Body of pancreas (tissue), 4 donors: ENCODE data around the gene KCNQ5. TPM values are rescaled to one million over a fixed set of nuclear protein-coding genes. Genes with fewer than 3 reads are reported as not detected.

Experiments
- ATAC-seq: fragments of 150-250 bp; one replicate; pipeline ENCODE4 v1.9.1; 2016
- DNase-seq, 4 donors: peaks; one replicate each; pipeline ENCODE4 v3.0.0-alpha.2; 2019
- H3K27ac ChIP-seq, 4 donors: fragments of 200-600 bp; sonication (generic); 1 replicate in 3 of 4; 2 replicates in 1 of 4; pipeline versions ENCODE4 v1.5.1 to v1.6.1; 2016 to 2019; ENCODE audit warnings: mild to moderate bottlenecking in 1 of 4, mixed read lengths in 1 of 4, moderate library complexity in 1 of 4
- H3K27me3 ChIP-seq, 2 donors: fragments of 200-600 bp; sonication (generic); one replicate each; pipeline ENCODE4 v1.6.0; 2016; ENCODE audit warnings: mild to moderate bottlenecking in 1 of 2
- H3K36me3 ChIP-seq, 2 donors: fragments of 200-600 bp; sonication (generic); replicated peaks in 1 of 2; 2 replicates each; pipeline ENCODE4 v1.5.1; 2016; ENCODE audit warnings: low read depth in 2 of 2; ENCODE audit not compliant: insufficient read depth in 1 of 2
- H3K4me1 ChIP-seq: fragments of 200-600 bp; sonication (generic); one replicate; pipeline ENCODE4 v1.6.0; 2016
- H3K4me3 ChIP-seq, 2 donors: fragments of 200-600 bp; sonication (generic); 1 replicate in 1 of 2; 2 replicates in 1 of 2; pipeline ENCODE4 v1.5.1; 2016 to 2019
- H3K9me3 ChIP-seq, 3 donors: fragments of 200-600 bp; sonication (generic); 1 replicate in 2 of 3; 2 replicates in 1 of 3; pipeline ENCODE4 v1.5.1; 2016
- CTCF ChIP-seq, 7 experiments: fragments of 450-650 bp in 4 of 7; fragments of 200-600 bp in 3 of 7; sonication (generic) in 3 of 7; IDR thresholded peaks; one replicate each; pipeline ENCODE4 v1.5.1; 2016 to 2019; ENCODE audit warnings: antibody characterized with exemption in 7 of 7
- POLR2A ChIP-seq, 3 donors: fragments of 450-650 bp; IDR thresholded peaks; one replicate each; pipeline ENCODE4 v1.6.1; 2016; ENCODE audit warnings: antibody characterized with exemption in 3 of 3, mild to moderate bottlenecking in 2 of 3
- WGBS, 2 donors: methylation state at CpG; one replicate each; pipeline ENCODE4 v1.1.5; 2017; 5-methylcytosine and 5-hydroxymethylcytosine counted together
- intact Hi-C: fragments of 100-400 bp; cut with DNase I; formaldehyde crosslinking; loops from one replicate; pipeline ENCODE4 v1.15.1; 2023
- total RNA-seq, 2 donors: library from RNA; depleted of rRNA; stranded (reverse); fragments of >200 nt; gene quantifications; one replicate each; pipeline ENCODE4 v1.1.0, GENCODE V29; 2016

The KCNQ5 gene
- total RNA-seq, 2 donors from 2014 or later, result 1.0 to 1.6 TPM

- TF ChIP-seq POLR2A (IDR thresholded peaks at IDR 0.05) (no peak), CTCF (IDR thresholded peaks at IDR 0.05) (no peak)
- Histone ChIP-seq H3K4me1 (no peaks in the 10 kb centered on the region), H3K4me3 (no peak overlapping the region), H3K27me3 (no peaks in the 10 kb centered on the region), H3K36me3 (no peaks in the 10 kb centered on the region), H3K9me3 (no peaks in the 10 kb centered on the region), H3K27ac (no peak overlapping the region)
- intact Hi-C loops, result no loop called here
- 96 to 100% methylated on average over 1 of the region's 1 CpG for WGBS, 2 donors
- ATAC-seq, result no peak
- no peak for DNase-seq
Observed at GRCh38 chr6:72711731-72712130, 89.9 kb downstream of the KCNQ5 start.

DNA sequence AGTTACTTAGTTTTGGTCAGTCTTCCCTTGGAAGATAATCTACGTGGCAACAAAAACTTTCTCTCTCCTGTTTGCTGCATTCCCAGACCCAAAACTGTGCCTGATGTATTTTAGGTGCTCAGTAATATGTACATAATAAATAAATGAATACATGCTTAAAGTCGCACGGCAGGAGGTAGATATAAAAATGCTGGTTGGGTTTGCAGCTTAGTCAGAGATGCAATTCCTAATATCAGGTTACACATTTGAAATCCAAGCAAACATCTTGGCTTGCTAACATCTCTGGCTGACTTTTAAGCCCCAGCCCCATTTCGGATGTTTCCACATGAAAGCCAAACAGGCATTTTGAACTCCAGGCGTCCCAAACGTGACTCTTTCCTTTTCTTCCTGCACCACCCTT, 91.0 kb downstream of the KCNQ5 start:
- H3K9me3 ChIP-seq, result no peaks in the 10 kb centered on the region
- H3K4me1 ChIP-seq, result no peaks in the 10 kb centered on the region
- DNase-seq (no peak), ATAC-seq (no peak)
- TF ChIP-seq POLR2A (IDR thresholded peaks at IDR 0.05), result no peak
- TF ChIP-seq CTCF (IDR thresholded peaks at IDR 0.05), result no peak
- H3K27ac ChIP-seq, result no peak overlapping the region
- H3K4me3 ChIP-seq, result no peak overlapping the region
- intact Hi-C loops, result no loop called here
- H3K27me3 ChIP-seq, result no peaks in the 10 kb centered on the region
- WGBS, 2 donors, result 55 to 64% methylated on average over 6 of the region's 6 CpGs
- no peaks in the 10 kb centered on the region for H3K36me3 ChIP-seq

GRCh38 chr6:72715119-72715518, 93.3 kb downstream of the KCNQ5 start:
- no peak overlapping the region for H3K27ac ChIP-seq
- 69 to 80% methylated on average over 5 of the region's 5 CpGs for WGBS, 2 donors
- intact Hi-C loops, result no loop called here

DNA sequence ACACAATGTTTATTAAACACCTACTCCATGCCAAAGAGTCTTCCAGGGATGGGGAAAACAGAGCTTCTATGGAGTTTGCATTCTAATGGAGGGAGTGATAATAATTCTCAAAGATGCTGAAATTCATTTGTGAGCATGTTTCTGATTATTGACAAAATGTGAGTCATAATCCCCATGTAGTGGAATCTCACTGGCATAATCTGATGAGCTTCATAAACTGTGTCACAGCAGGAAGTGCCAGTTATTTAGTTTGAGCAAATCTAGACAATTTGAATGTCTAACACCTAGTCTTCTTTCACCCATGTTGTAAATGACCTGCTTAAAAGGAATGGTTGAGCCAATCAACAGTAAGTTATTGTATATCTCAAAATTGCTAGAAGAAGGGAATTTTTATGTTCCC, 95.1 kb downstream of the KCNQ5 start:
- DNase-seq (no peak), ATAC-seq (no peak)
- Histone ChIP-seq H3K4me1 (no peaks in the 10 kb centered on the region), H3K36me3 (no peaks in the 10 kb centered on the region), H3K4me3 (no peak overlapping the region), H3K27me3 (no peaks in the 10 kb centered on the region), H3K27ac (no peak overlapping the region), H3K9me3 (no peaks in the 10 kb centered on the region)
- intact Hi-C loops, result no loop called here
- TF ChIP-seq POLR2A (IDR thresholded peaks at IDR 0.05), result no peak

More at GRCh38 chr6:72715119-72715518, 93.3 kb downstream of the KCNQ5 start:
- Histone ChIP-seq H3K36me3 (no peaks in the 10 kb centered on the region), H3K4me1 (no peaks in the 10 kb centered on the region), H3K4me3 (no peak overlapping the region), H3K27me3 (no peaks in the 10 kb centered on the region), H3K9me3 (no peaks in the 10 kb centered on the region)
- DNase-seq (no peak), ATAC-seq (no peak)
- TF ChIP-seq POLR2A (IDR thresholded peaks at IDR 0.05) (no peak), CTCF (IDR thresholded peaks at IDR 0.05) (no peak)

DNA sequence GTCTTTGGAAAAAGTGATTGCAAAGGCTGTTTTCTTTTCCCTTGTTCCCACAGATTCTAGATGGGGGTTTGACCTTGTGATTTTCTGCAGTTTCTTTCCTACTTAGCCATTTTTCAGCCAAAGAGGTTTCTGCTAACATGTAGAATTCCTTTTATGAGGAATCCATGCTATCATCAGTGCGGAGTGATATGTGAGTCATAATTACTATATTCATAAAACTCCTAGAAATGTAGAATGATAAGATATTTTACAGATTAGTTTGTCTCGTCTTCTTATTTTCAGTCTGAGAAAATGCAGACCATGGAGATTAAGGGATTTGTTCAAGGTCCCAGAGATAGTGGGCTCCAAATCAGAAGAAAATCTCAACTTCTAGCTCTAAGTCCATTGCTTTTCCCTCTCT, 98.6 kb downstream of the KCNQ5 start:
- H3K4me3 ChIP-seq, result no peak overlapping the region
- ATAC-seq, result no peak
- WGBS, 2 donors, result 58 to 60% methylated on average over 2 of the region's 2 CpGs
- no peaks in the 10 kb centered on the region for H3K27me3 ChIP-seq
- no peaks in the 10 kb centered on the region for H3K4me1 ChIP-seq
- H3K36me3 ChIP-seq, result no peaks in the 10 kb centered on the region
- no peak for TF ChIP-seq CTCF (IDR thresholded peaks at IDR 0.05)
- TF ChIP-seq POLR2A (IDR thresholded peaks at IDR 0.05), result no peak
- no peak overlapping the region for H3K27ac ChIP-seq
- intact Hi-C loops, result no loop called here
- H3K9me3 ChIP-seq, result no peaks in the 10 kb centered on the region
- DNase-seq, result no peak
